ENCODE measurements around the gene CYP1A2.

Gene CYP1A2

GRCh38 chr15:74794248-74794969 is 45.8 kb downstream of the CYP1A2 start:
- no peak overlapping the region for H3K4me3 ChIP-seq (ENCODE audit: low read depth, low read length)
- TF ChIP-seq POLR2A (IDR thresholded peaks at IDR 0.05; ENCODE audit: extremely low read depth, insufficient read length) (no peak), MAX (IDR thresholded peaks at IDR 0.05; ENCODE audit: low read depth, low read length) (no peak), MYC (IDR thresholded peaks at IDR 0.05; ENCODE audit: low read depth, low read length) (no peak), CTCF (IDR thresholded peaks at IDR 0.05; ENCODE audit: low read depth, low read length) (no peak)
- no peak for DNase-seq (ENCODE audit: low read depth)

- H3K4me3 ChIP-seq (ENCODE audit: low read depth, low read length) = no peak overlapping the region
- no peak for TF ChIP-seq CTCF (IDR thresholded peaks at IDR 0.05; ENCODE audit: low read depth, low read length)
- no peak for TF ChIP-seq MAX (IDR thresholded peaks at IDR 0.05; ENCODE audit: low read depth, low read length)
- no peak for TF ChIP-seq MYC (IDR thresholded peaks at IDR 0.05; ENCODE audit: low read depth, low read length)
- TF ChIP-seq POLR2A (IDR thresholded peaks at IDR 0.05; ENCODE audit: extremely low read depth, insufficient read length) = no peak
- DNase-seq (ENCODE audit: low read depth) = no peak
Measured at GRCh38 chr15:74794970-74795349, 46.3 kb downstream of the CYP1A2 start.

- no peak for TF ChIP-seq MYC (IDR thresholded peaks at IDR 0.05; ENCODE audit: low read depth, low read length)
- no peak for TF ChIP-seq POLR2A (IDR thresholded peaks at IDR 0.05; ENCODE audit: extremely low read depth, insufficient read length)
- TF ChIP-seq MAX (IDR thresholded peaks at IDR 0.05; ENCODE audit: low read depth, low read length) = no peak
- TF ChIP-seq CTCF (IDR thresholded peaks at IDR 0.05; ENCODE audit: low read depth, low read length) = no peak
- no peak for DNase-seq (ENCODE audit: low read depth)
Measured at GRCh38 chr15:74795966-74796625, 47.5 kb downstream of the CYP1A2 start.

GRCh38 chr15:74798388-74799254 is 50.0 kb downstream of the CYP1A2 start:
- H3K4me3 ChIP-seq (ENCODE audit: low read depth, low read length) = no peak overlapping the region
- DNase-seq (ENCODE audit: low read depth) = no peak
- TF ChIP-seq MAX (IDR thresholded peaks at IDR 0.05; ENCODE audit: low read depth, low read length) (no peak), CTCF (IDR thresholded peaks at IDR 0.05; ENCODE audit: low read depth, low read length) (no peak), MYC (IDR thresholded peaks at IDR 0.05; ENCODE audit: low read depth, low read length) (no peak), POLR2A (IDR thresholded peaks at IDR 0.05; ENCODE audit: extremely low read depth, insufficient read length) (no peak)

More at GRCh38 chr15:74795966-74796625, 47.5 kb downstream of the CYP1A2 start:
- H3K4me3 ChIP-seq (ENCODE audit: low read depth, low read length) = no peak overlapping the region

GRCh38 chr15:74799255-74799855 is 50.7 kb downstream of the CYP1A2 start:
- no peak for TF ChIP-seq CTCF (IDR thresholded peaks at IDR 0.05; ENCODE audit: low read depth, low read length)
- TF ChIP-seq POLR2A (IDR thresholded peaks at IDR 0.05; ENCODE audit: extremely low read depth, insufficient read length) = no peak
- no peak; the same call in 1 of the 2 replicates for TF ChIP-seq MYC (IDR thresholded peaks at IDR 0.05; ENCODE audit: low read depth, low read length)
- peak; percentile 66 for TF ChIP-seq MAX (IDR thresholded peaks at IDR 0.05; ENCODE audit: low read depth, low read length)
- peak; percentile 65 for DNase-seq (ENCODE audit: low read depth)
- no peak overlapping the region for H3K4me3 ChIP-seq (ENCODE audit: low read depth, low read length)

Data from NB4 (cell line).